CD4-positive, alpha-beta memory T cell (primary cell): ENCODE results near the gene DPF3. TPM values are rescaled to one million over a fixed set of nuclear protein-coding genes. Genes with fewer than 3 reads are reported as not detected.
A peak's percentile ranks its signal among the peaks of the same experiment; 100 is the strongest.

Source experiments
- CTCF ChIA-PET: fragments of 350-600 bp; sonication (Branson Sonifier 250); formaldehyde crosslinking; loops from one replicate; lab custom pipeline; 2021; ENCODE audit warnings: inconsistent platforms; ENCODE audit not compliant: partially characterized antibody; lab: Charles Lee
- POLR2A ChIA-PET: fragments of 350-600 bp; sonication (Branson Sonifier 250); formaldehyde crosslinking; loops from one replicate; lab custom pipeline; 2021; ENCODE audit not compliant: partially characterized antibody; lab: Charles Lee
- DNase-seq, 5 donors: peaks; one replicate each; pipeline versions ENCODE4 v3.0.0 to v3.0.0-alpha.2; 2020 to 2022; ENCODE audit warnings: mixed read lengths in 1 of 5
- H3K27ac ChIP-seq: one replicate; pipeline ENCODE4 v1.7.0; 2013; ENCODE audit warnings: low read depth, low read length
- H3K27me3 ChIP-seq: 2 replicates; pipeline ENCODE4 v1.7.0; 2013; ENCODE audit warnings: mild to moderate bottlenecking, low read length, moderate library complexity; ENCODE audit not compliant: insufficient read depth
- H3K36me3 ChIP-seq: 2 replicates; pipeline ENCODE4 v1.7.0; 2013; ENCODE audit warnings: mild to moderate bottlenecking, low read length, moderate library complexity; ENCODE audit not compliant: insufficient read depth
- H3K4me1 ChIP-seq: 2 replicates; pipeline ENCODE4 v1.7.0; 2013; ENCODE audit warnings: mild to moderate bottlenecking, low read length, moderate library complexity; ENCODE audit not compliant: insufficient read depth
- H3K4me3 ChIP-seq, 2 donors: one replicate each; pipeline ENCODE4 v1.7.0; 2013; ENCODE audit warnings: low read length in 2 of 2, mild to moderate bottlenecking in 1 of 2
- H3K9me3 ChIP-seq, 2 donors: one replicate each; pipeline ENCODE4 v1.7.0; 2013; ENCODE audit warnings: low read length in 2 of 2, control low read depth in 1 of 2; ENCODE audit not compliant: control insufficient read depth in 1 of 2
- H3K27ac Mint-ChIP-seq, 7 donors: one replicate each; pipeline ENCODE4 v1.8.0; 2020 to 2021; ENCODE audit warnings: mixed read lengths in 7 of 7, mild to moderate bottlenecking in 6 of 7, inconsistent platforms in 3 of 7, moderate library complexity in 3 of 7
- H3K27me3 Mint-ChIP-seq, 2 donors: one replicate each; pipeline ENCODE4 v1.8.0; 2020 to 2021; ENCODE audit warnings: mixed read lengths in 2 of 2
- H3K36me3 Mint-ChIP-seq, 2 donors: one replicate each; pipeline ENCODE4 v1.8.0; 2020 to 2021; ENCODE audit warnings: mixed read lengths in 2 of 2, inconsistent platforms in 1 of 2, mild to moderate bottlenecking in 1 of 2
- H3K4me1 Mint-ChIP-seq, 4 donors: one replicate each; pipeline ENCODE4 v1.8.0; 2020 to 2021; ENCODE audit warnings: mixed read lengths in 4 of 4, mild to moderate bottlenecking in 1 of 4
- H3K4me3 Mint-ChIP-seq, 8 donors: one replicate each; pipeline ENCODE4 v1.8.0; 2020 to 2021; ENCODE audit warnings: mixed read lengths in 8 of 8, mild to moderate bottlenecking in 7 of 8, moderate library complexity in 6 of 8, inconsistent platforms in 3 of 8
- H3K9me3 Mint-ChIP-seq, 8 donors: one replicate each; pipeline ENCODE4 v1.8.0; 2020 to 2021; ENCODE audit warnings: mixed read lengths in 8 of 8, mild to moderate bottlenecking in 5 of 8, inconsistent platforms in 3 of 8, moderate library complexity in 1 of 8
- intact Hi-C: fragments of 100-400 bp; cut with micrococcal nuclease; formaldehyde crosslinking; loops from one replicate; pipeline ENCODE4 v1.15.1; 2023
- polyA plus RNA-seq, 2 donors: library from polyadenylated mRNA; unstranded; fragments of 300-500 nt; fragmentation: Illumina TruSeq; gene quantifications; one replicate each; pipeline ENCODE4 v1.2.3, GENCODE V29; 2021
- total RNA-seq, 2 experiments: library from RNA; stranded (reverse); gene quantifications; one replicate each; pipeline ENCODE4 v1.2.3, GENCODE V29; 2021

DPF3 gene
- total and polyA plus RNA-seq, 4 experiments from 2014 or later: 0.25 to 0.35 TPM; not detected in 2

GRCh38 chr14:72776701-72777261 lies 117.1 kb downstream of the DPF3 start:
- H3K9me3 ChIP-seq: no peaks in the 10 kb centered on the region
- H3K27ac ChIP-seq: no peak overlapping the region
- H3K27me3 ChIP-seq: no peaks in the 10 kb centered on the region
- Mint-ChIP-seq H3K4me1 (peaks cover 0 to 10% (median under 1%) of the 10 kb centered on the region in 4 donors), H3K36me3 (no peaks in the 10 kb centered on the region), H3K4me3 (no peak overlapping the region), H3K27me3 (peaks cover 0 to 2% of the 10 kb centered on the region in 2 donors), H3K27ac (peak overlapping the region in 1 of 7 donors; percentile 43), H3K9me3 (peaks cover 0 to 5% (median 0%) of the 10 kb centered on the region in 8 donors)
- H3K36me3 ChIP-seq: no peaks in the 10 kb centered on the region
- no peak overlapping the region for H3K4me3 ChIP-seq
- DNase-seq: no peak
- H3K4me1 ChIP-seq: no peaks in the 10 kb centered on the region
- intact Hi-C loops: no loop called here
- ChIA-PET POLR2A (no interaction called here), CTCF (no interaction called here)

- DNase-seq: no peak
- H3K9me3 Mint-ChIP-seq: peaks cover 0 to 5% (median 0%) of the 10 kb centered on the region in 8 donors
- ChIA-PET CTCF (no interaction called here), POLR2A (no interaction called here)
- no peak overlapping the region for H3K4me3 Mint-ChIP-seq
- no peak overlapping the region for H3K27ac Mint-ChIP-seq
- no peak overlapping the region for H3K27ac ChIP-seq
- H3K4me1 ChIP-seq: no peaks in the 10 kb centered on the region
- intact Hi-C loops: no loop called here
- H3K27me3 Mint-ChIP-seq: peaks cover 0 to 2% of the 10 kb centered on the region in 2 donors
- no peaks in the 10 kb centered on the region for H3K27me3 ChIP-seq
- no peak overlapping the region for H3K4me3 ChIP-seq
- H3K36me3 ChIP-seq: no peaks in the 10 kb centered on the region
- peaks cover 0 to 10% (median under 1%) of the 10 kb centered on the region in 4 donors for H3K4me1 Mint-ChIP-seq
- no peaks in the 10 kb centered on the region for H3K36me3 Mint-ChIP-seq
- no peaks in the 10 kb centered on the region for H3K9me3 ChIP-seq
These were observed 117.9 kb downstream of the DPF3 start for GRCh38 chr14:72775923-72776554.

GRCh38 chr14:72774894-72775620 lies 118.8 kb downstream of the DPF3 start:
- CTCF ChIA-PET: no interaction called here
- peaks cover 0 to 2% of the 10 kb centered on the region in 2 donors for H3K27me3 Mint-ChIP-seq

GRCh38 chr14:72774141-72774540 lies 119.8 kb downstream of the DPF3 start:
- no peak overlapping the region for H3K4me3 Mint-ChIP-seq
- CTCF ChIA-PET: no interaction called here
- H3K27ac Mint-ChIP-seq: no peak overlapping the region
- Histone ChIP-seq H3K27me3 (no peaks in the 10 kb centered on the region), H3K36me3 (no peaks in the 10 kb centered on the region), H3K9me3 (no peaks in the 10 kb centered on the region), H3K27ac (no peak overlapping the region), H3K4me1 (no peaks in the 10 kb centered on the region), H3K4me3 (no peak overlapping the region)
- intact Hi-C loops: no loop called here
- H3K36me3 Mint-ChIP-seq: peaks cover 0 to 3% of the 10 kb centered on the region in 2 donors
- no peak for DNase-seq
- peaks cover 0 to 10% (median under 1%) of the 10 kb centered on the region in 4 donors for H3K4me1 Mint-ChIP-seq
- peaks cover 0 to 5% (median under 1%) of the 10 kb centered on the region in 8 donors for H3K9me3 Mint-ChIP-seq
- POLR2A ChIA-PET: interaction anchor here (0.7 kb wide), 1 partner anchor 262 kb away, joined by 3 read pairs; no protein-coding TSS in a partner anchor
- H3K27me3 Mint-ChIP-seq: peaks cover 0 to 2% of the 10 kb centered on the region in 2 donors

More at GRCh38 chr14:72774894-72775620, 118.8 kb downstream of the DPF3 start:
- POLR2A ChIA-PET: no interaction called here
- peaks cover 0 to 5% (median under 1%) of the 10 kb centered on the region in 8 donors for H3K9me3 Mint-ChIP-seq
- intact Hi-C loops: no loop called here
- H3K36me3 Mint-ChIP-seq: peaks cover 0 to 1% of the 10 kb centered on the region in 2 donors
- Histone ChIP-seq H3K9me3 (no peaks in the 10 kb centered on the region), H3K27ac (no peak overlapping the region), H3K27me3 (no peaks in the 10 kb centered on the region), H3K4me1 (no peaks in the 10 kb centered on the region), H3K4me3 (no peak overlapping the region), H3K36me3 (no peaks in the 10 kb centered on the region)
- no peak overlapping the region for H3K4me3 Mint-ChIP-seq
- no peak for DNase-seq
- H3K27ac Mint-ChIP-seq: no peak overlapping the region
- H3K4me1 Mint-ChIP-seq: peaks cover 0 to 10% (median under 1%) of the 10 kb centered on the region in 4 donors

GRCh38 chr14:72771561-72771960 lies 122.3 kb downstream of the DPF3 start:
- Mint-ChIP-seq H3K27me3 (peaks cover 0 to 1% of the 10 kb centered on the region in 2 donors), H3K9me3 (peaks cover 2 to 22% (median 19%) of the 10 kb centered on the region in 8 donors), H3K4me3 (no peak overlapping the region), H3K4me1 (peaks cover 0 to 2% (median 0%) of the 10 kb centered on the region in 4 donors), H3K36me3 (peaks cover 5 to 11% of the 10 kb centered on the region in 2 donors), H3K27ac (no peak overlapping the region)
- intact Hi-C loops: no loop called here
- ChIA-PET POLR2A (no interaction called here), CTCF (no interaction called here)
- no peaks in the 10 kb centered on the region for H3K36me3 ChIP-seq
- no peaks in the 10 kb centered on the region for H3K9me3 ChIP-seq
- DNase-seq: no peak
- no peaks in the 10 kb centered on the region for H3K4me1 ChIP-seq
- H3K4me3 ChIP-seq: no peak overlapping the region
- H3K27me3 ChIP-seq: no peaks in the 10 kb centered on the region
- H3K27ac ChIP-seq: no peak overlapping the region

- no peak overlapping the region for H3K27ac ChIP-seq
- no peaks in the 10 kb centered on the region for H3K4me1 ChIP-seq
- Mint-ChIP-seq H3K27ac (no peak overlapping the region), H3K36me3 (peaks cover 5 to 11% of the 10 kb centered on the region in 2 donors), H3K4me1 (no peaks in the 10 kb centered on the region), H3K9me3 (peaks cover 2 to 46% (median 23%) of the 10 kb centered on the region in 8 donors), H3K4me3 (no peak overlapping the region), H3K27me3 (no peaks in the 10 kb centered on the region)
- no peaks in the 10 kb centered on the region for H3K36me3 ChIP-seq
- no peaks in the 10 kb centered on the region for H3K27me3 ChIP-seq
- no peak for DNase-seq
- no peaks in the 10 kb centered on the region for H3K9me3 ChIP-seq
- CTCF ChIA-PET: no interaction called here
- POLR2A ChIA-PET: no interaction called here
- no peak overlapping the region for H3K4me3 ChIP-seq
- intact Hi-C loops: no loop called here
These were observed 127.6 kb downstream of the DPF3 start for GRCh38 chr14:72766296-72766695.

- H3K4me3 ChIP-seq: no peak overlapping the region
- H3K9me3 Mint-ChIP-seq: peaks cover 2 to 70% (median 43%) of the 10 kb centered on the region in 8 donors
- H3K27me3 ChIP-seq: no peaks in the 10 kb centered on the region
- intact Hi-C loops: no loop called here
- no peak for DNase-seq
- CTCF ChIA-PET: no interaction called here
- H3K4me1 ChIP-seq: no peaks in the 10 kb centered on the region
- H3K27ac Mint-ChIP-seq: no peak overlapping the region
- H3K36me3 Mint-ChIP-seq: peaks cover 13 to 15% of the 10 kb centered on the region in 2 donors
- H3K27me3 Mint-ChIP-seq: no peaks in the 10 kb centered on the region
- H3K36me3 ChIP-seq: no peaks in the 10 kb centered on the region
- POLR2A ChIA-PET: no interaction called here
- no peak overlapping the region for H3K27ac ChIP-seq
- H3K4me1 Mint-ChIP-seq: no peaks in the 10 kb centered on the region
- H3K9me3 ChIP-seq: peaks cover 0 to 4% of the 10 kb centered on the region in 2 donors
- H3K4me3 Mint-ChIP-seq: no peak overlapping the region
These were observed 130.0 kb downstream of the DPF3 start for GRCh38 chr14:72763892-72764291.
